ENCODE data around the gene MRPS7.

The MRPS7 gene

GRCh38 chr17:75301502-75302206 is 40.0 kb downstream of the MRPS7 start:
- TF ChIP-seq CTCF (IDR thresholded peaks at IDR 0.05; ENCODE audit: borderline replicate concordance, insufficient read depth, low read depth, low read length), result no peak
- no peak overlapping the region for H3K4me3 ChIP-seq (ENCODE audit: low read depth, low read length)

GRCh38 chr17:75307957-75308731 is 46.5 kb downstream of the MRPS7 start:
- no peak overlapping the region for H3K4me3 ChIP-seq (ENCODE audit: low read depth, low read length)
- TF ChIP-seq CTCF (IDR thresholded peaks at IDR 0.05; ENCODE audit: borderline replicate concordance, insufficient read depth, low read depth, low read length), result no peak

DNA sequence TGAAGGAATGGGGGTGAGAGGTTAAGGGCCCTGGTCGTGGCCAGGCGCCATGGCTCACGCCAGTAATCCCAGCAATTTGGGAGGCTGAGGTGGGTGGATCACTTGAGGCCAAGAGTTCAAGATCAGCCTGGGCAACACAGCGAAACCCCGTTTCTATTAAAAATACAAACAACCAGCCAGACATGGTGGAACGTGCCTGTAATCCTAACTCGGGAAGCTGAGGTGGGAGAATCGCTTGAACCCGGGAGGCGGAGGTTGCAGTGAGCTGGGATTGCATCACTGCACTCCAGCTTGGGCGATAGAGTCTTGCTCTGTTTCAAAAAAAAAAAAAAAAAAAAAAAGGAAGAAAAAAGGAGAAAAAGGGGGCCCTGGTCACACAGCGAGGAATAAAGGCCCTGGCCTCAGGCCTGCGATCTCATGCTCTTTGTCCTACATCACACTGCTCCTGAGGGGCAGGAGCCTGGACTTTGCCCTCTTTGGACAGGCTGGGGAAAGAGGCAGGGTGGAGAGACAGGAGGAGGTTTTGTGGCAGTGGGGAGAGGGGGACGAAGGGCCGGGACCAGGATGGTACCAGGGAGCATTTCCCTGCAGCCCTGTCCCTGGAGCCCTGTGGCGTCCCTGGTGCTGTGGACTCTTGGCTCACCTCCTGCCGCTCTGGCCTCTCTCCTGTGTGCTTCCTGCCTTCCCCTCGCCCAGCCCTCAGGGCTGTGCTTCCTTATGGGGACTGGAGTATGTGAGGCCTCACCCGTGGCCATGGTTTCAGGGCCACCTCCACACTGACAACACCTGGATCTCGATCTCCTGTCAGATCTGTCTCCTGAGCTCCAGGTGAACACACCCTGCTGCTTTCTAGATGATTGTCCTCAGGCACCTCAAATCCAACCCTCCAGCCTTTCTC is 47.3 kb downstream of the MRPS7 start:
- no peak overlapping the region for H3K4me3 ChIP-seq (ENCODE audit: low read depth, low read length)
- TF ChIP-seq CTCF (IDR thresholded peaks at IDR 0.05; ENCODE audit: borderline replicate concordance, insufficient read depth, low read depth, low read length), result no peak

DNA sequence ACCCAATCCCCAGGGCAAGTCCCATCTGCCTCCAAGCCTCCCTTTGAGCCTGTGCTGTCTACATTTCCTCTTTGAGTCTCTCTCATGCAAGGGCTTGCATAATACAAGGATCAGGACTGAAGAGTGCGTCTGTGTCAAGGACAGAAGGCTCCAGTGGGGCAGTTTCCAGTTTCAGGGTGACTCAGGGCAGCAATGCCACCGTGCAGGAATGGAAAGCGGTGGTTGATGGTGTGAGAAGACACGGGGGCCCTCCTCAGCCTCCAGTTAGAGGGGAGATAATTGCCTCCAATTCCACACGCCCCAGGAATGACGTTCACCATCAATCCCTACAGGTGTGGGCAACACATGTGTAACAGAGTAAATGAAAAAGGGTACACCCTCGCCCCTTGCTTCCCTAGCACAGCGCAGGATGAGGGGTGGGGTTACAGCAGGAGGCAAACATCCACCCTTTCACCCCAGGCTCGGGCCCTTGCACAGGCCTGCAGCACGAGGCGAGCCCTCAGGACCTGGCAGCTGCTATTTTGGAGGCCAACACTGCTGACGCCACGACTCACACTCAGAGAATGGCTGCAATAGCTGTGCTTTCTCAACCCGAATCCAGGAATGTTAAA is 52.4 kb downstream of the MRPS7 start:
- no peak for TF ChIP-seq CTCF (IDR thresholded peaks at IDR 0.05; ENCODE audit: borderline replicate concordance, insufficient read depth, low read depth, low read length)
- H3K4me3 ChIP-seq (ENCODE audit: low read depth, low read length), result no peak overlapping the region

GRCh38 chr17:75315541-75316243 is 54.0 kb downstream of the MRPS7 start:
- no peak for TF ChIP-seq CTCF (IDR thresholded peaks at IDR 0.05; ENCODE audit: borderline replicate concordance, insufficient read depth, low read depth, low read length)
- no peak overlapping the region for H3K4me3 ChIP-seq (ENCODE audit: low read depth, low read length)
